ENCODE measurements around the gene ADCY1. TPM values are rescaled to one million over a fixed set of nuclear protein-coding genes. Genes with fewer than 3 reads are reported as not detected.

ADCY1 gene
- total and polyA plus RNA-seq, 2 donors (not counting 3 experiments of a cell fraction or from before 2014, with no cell fraction given): 0.52 to 1.6 TPM

DNA sequence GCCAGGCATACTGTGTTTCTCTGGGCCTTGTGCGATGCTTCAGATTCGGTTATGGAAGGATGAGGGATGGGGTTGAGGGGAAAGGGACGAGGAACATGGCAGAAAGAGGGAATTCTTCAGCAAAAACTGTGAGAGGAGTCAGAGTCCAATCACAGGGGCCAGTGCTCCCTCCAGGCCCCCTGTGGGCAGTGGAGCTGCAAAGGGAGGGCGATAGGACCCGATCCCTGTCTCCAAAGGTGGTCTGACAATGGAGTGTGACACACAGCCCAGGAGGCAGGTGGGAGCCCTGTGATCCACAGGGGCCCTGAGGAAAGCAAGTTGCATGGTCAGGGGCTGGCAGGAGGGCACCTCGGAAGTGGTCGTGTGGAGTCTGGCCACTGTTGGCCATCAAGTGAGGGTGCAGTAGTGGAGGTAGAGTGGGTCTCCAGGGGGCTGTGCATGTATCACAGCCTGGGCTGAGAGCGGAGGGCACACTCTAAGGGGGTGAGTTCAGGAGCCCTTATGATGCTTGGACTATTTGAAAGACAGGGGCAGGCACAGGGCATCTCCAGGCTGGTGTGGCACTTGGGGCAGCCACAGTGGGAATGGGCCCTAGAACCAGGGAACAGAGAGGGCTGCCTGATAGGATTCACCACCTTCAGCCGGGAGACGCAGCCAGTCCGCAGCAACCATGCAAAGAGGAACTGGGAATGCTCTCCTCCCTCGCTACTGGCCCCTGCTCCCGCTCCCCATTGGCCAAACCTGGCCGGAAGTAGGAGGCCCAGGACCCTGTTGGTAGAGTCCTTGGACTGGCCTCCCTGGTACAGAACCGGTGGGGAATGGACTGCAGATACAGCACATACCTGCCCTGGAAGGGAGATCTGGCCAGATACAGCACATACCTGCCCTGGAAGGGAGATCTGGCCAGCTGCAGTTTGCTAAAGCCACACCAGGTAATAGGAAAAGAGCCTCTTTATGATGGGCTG is 115.9 kb downstream of the ADCY1 start:
- FAIRE-seq: no peak
- dilution Hi-C loops (cut with MboI; ENCODE audit: extremely low pct_ligation_motif_present, low sequenced_read_pairs) (no loop called here), intact Hi-C loops (cut with micrococcal nuclease) (no loop called here)
- H3K9me1 ChIP-seq (replicated peaks; ENCODE audit: control insufficient read depth, extremely low read depth, insufficient read depth, low read length): no peaks in the 10 kb centered on the region
- ChIA-PET CTCF (no interaction called here), POLR2A (no interaction called here)
- peak overlapping the region; percentile 42 for H2AFZ ChIP-seq (ENCODE audit: low read depth, low read length)
- H3K4me2 ChIP-seq (ENCODE audit: insufficient read depth, low read length): no peak overlapping the region
- peak overlapping the region; percentile 6 for H3K27ac ChIP-seq (ENCODE audit: insufficient read depth, low read depth, low read length)
- H3K9ac ChIP-seq (replicated peaks; ENCODE audit: extremely low read depth, insufficient read depth, low read length): no peak overlapping the region
- no peaks in the 10 kb centered on the region for H3K9me3 ChIP-seq (replicated peaks; ENCODE audit: control insufficient read depth, insufficient read depth, low read length)
- BruUV-seq (replicated peaks): no TSS peak
- H3K27me3 ChIP-seq (ENCODE audit: control insufficient read depth in 2 of 2, insufficient read depth in 2 of 2, low read length in 2 of 2): peaks cover 0 to 2% of the 10 kb centered on the region in 2 experiments
- peaks cover 3% of the 10 kb centered on the region for H3K4me1 ChIP-seq (ENCODE audit: control insufficient read depth, extremely low read depth, insufficient read depth, low read length)
- TF ChIP-seq GATA2 (IDR thresholded peaks at IDR 0.05; ENCODE audit: insufficient read depth, insufficient read length, low read depth, low read length) (no peak), POLR2A (IDR thresholded peaks at IDR 0.05; ENCODE audit: low read depth, low read length) (no peak), MAX (IDR thresholded peaks at IDR 0.05; ENCODE audit: insufficient read depth, insufficient read length) (no peak), EZH2 (IDR thresholded peaks at IDR 0.05; ENCODE audit: borderline replicate concordance, low read depth, low read length, severe bottlenecking) (no peak), FOS (IDR thresholded peaks at IDR 0.05; ENCODE audit: borderline replicate concordance, insufficient read depth, low read length) (no peak), POLR2AphosphoS5 (IDR thresholded peaks at IDR 0.05; ENCODE audit: insufficient read depth, low read depth, low read length) (no peak), MYC (IDR thresholded peaks at IDR 0.05; ENCODE audit: low read depth, low read length) (no peak), JUN (IDR thresholded peaks at IDR 0.05; ENCODE audit: borderline replicate concordance, insufficient read depth, insufficient read length, low read depth) (no peak)
- TF ChIP-seq, protein P1, sequence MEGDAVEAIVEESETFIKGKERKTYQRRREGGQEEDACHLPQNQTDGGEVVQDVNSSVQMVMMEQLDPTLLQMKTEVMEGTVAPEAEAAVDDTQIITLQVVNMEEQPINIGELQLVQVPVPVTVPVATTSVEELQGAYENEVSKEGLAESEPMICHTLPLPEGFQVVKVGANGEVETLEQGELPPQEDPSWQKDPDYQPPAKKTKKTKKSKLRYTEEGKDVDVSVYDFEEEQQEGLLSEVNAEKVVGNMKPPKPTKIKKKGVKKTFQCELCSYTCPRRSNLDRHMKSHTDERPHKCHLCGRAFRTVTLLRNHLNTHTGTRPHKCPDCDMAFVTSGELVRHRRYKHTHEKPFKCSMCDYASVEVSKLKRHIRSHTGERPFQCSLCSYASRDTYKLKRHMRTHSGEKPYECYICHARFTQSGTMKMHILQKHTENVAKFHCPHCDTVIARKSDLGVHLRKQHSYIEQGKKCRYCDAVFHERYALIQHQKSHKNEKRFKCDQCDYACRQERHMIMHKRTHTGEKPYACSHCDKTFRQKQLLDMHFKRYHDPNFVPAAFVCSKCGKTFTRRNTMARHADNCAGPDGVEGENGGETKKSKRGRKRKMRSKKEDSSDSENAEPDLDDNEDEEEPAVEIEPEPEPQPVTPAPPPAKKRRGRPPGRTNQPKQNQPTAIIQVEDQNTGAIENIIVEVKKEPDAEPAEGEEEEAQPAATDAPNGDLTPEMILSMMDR (IDR thresholded peaks at IDR 0.05; ENCODE audit: extremely low read depth in 1 of 2, insufficient read depth in 1 of 2, low read depth in 1 of 2, low read length in 2 of 2): no peak
- no peaks in the 10 kb centered on the region for H3K36me3 ChIP-seq (ENCODE audit: control insufficient read depth in 2 of 2, extremely low read depth in 1 of 2, insufficient read depth in 2 of 2, low read length in 2 of 2)
- no peaks in the 10 kb centered on the region for H4K20me1 ChIP-seq (replicated peaks; ENCODE audit: control insufficient read depth, extremely low read depth, insufficient read depth, low read length)
- H3K79me2 ChIP-seq (ENCODE audit: control insufficient read depth, insufficient read depth, low read length): no peaks in the 10 kb centered on the region
- DNase-seq (ENCODE audit: low read depth, low spot score): no peak
- H3K4me3 ChIP-seq (replicated peaks in 1 of 3; ENCODE audit: insufficient read depth in 1 of 3, low read depth in 1 of 3, low read length in 3 of 3): no peak overlapping the region

All from endothelial cell of umbilical vein (primary cell).